H9 (cell line): Measurements from ENCODE around the gene WIPI1. TPM values are rescaled to one million over a fixed set of nuclear protein-coding genes. Genes with fewer than 3 reads are reported as not detected.
A peak's percentile ranks its signal among the peaks of the same experiment; 100 is the strongest.

Source experiments
- DNase-seq: peaks from one replicate; pipeline ENCODE4 v3.0.0-alpha.2; 2017
- H2AFZ ChIP-seq: one replicate; pipeline ENCODE4 v1.6.1; 2013; ENCODE audit warnings: mild to moderate bottlenecking, low read length, control low read depth, moderate library complexity
- H2AK5ac ChIP-seq: 2 replicates; pipeline ENCODE4 v1.6.1; 2013; ENCODE audit warnings: low read length, control low read depth, mixed read lengths; ENCODE audit not compliant: insufficient read length
- H2BK120ac ChIP-seq: one replicate; pipeline ENCODE4 v1.6.1; 2013; ENCODE audit warnings: low read depth, mild to moderate bottlenecking, low read length, control low read depth, inconsistent platforms; ENCODE audit not compliant: poor library complexity, severe bottlenecking
- H2BK12ac ChIP-seq: 2 replicates; pipeline ENCODE4 v1.6.1; 2013; ENCODE audit warnings: low read length, control low read depth, mixed read lengths, low read depth; ENCODE audit not compliant: insufficient read length
- H2BK15ac ChIP-seq: 2 replicates; pipeline ENCODE4 v1.6.1; 2013; ENCODE audit warnings: low read depth, low read length, control low read depth
- H2BK20ac ChIP-seq: one replicate; pipeline ENCODE4 v1.6.1; 2013; ENCODE audit warnings: low read depth, mild to moderate bottlenecking, low read length, control low read depth, inconsistent platforms; ENCODE audit not compliant: poor library complexity, severe bottlenecking
- H2BK5ac ChIP-seq: 2 replicates; pipeline ENCODE4 v1.6.1; 2013; ENCODE audit warnings: low read length, control low read depth, mixed read lengths; ENCODE audit not compliant: insufficient read length
- H3K14ac ChIP-seq: 2 replicates; pipeline ENCODE4 v1.6.1; 2013; ENCODE audit warnings: low read length, control low read depth; ENCODE audit not compliant: insufficient read depth
- H3K18ac ChIP-seq: 2 replicates; pipeline ENCODE4 v1.6.1; 2013; ENCODE audit warnings: low read depth, mild to moderate bottlenecking, mixed read lengths, low read length, control low read depth; ENCODE audit not compliant: insufficient read length
- H3K23ac ChIP-seq: 2 replicates; pipeline ENCODE4 v1.6.1; 2013; ENCODE audit warnings: low read length, control low read depth, mixed read lengths, low read depth; ENCODE audit not compliant: insufficient read length
- H3K23me2 ChIP-seq: 2 replicates; pipeline ENCODE4 v1.6.1; 2013; ENCODE audit warnings: low read depth, mild to moderate bottlenecking, mixed read lengths, low read length, control low read depth; ENCODE audit not compliant: insufficient read length, poor library complexity, severe bottlenecking
- H3K27ac ChIP-seq: 2 replicates; pipeline ENCODE4 v1.5.1; 2013; ENCODE audit warnings: low read length, control low read depth, mixed read lengths, low read depth; ENCODE audit not compliant: insufficient read length
- H3K27me3 ChIP-seq: 2 replicates; pipeline ENCODE4 v1.6.1; 2013; ENCODE audit warnings: low read length, control low read depth, inconsistent platforms; ENCODE audit not compliant: insufficient read depth
- H3K4ac ChIP-seq: 2 replicates; pipeline ENCODE4 v1.6.1; 2013; ENCODE audit warnings: low read depth, mild to moderate bottlenecking, control low read depth, inconsistent platforms, low read length, moderate library complexity
- H3K4me1 ChIP-seq: 2 replicates; pipeline ENCODE4 v1.6.1; 2013; ENCODE audit warnings: low read length, control low read depth, inconsistent platforms; ENCODE audit not compliant: insufficient read depth
- H3K4me2 ChIP-seq: 2 replicates; pipeline ENCODE4 v1.6.1; 2013; ENCODE audit warnings: low read length, control low read depth, mixed read lengths; ENCODE audit not compliant: insufficient read length, insufficient read depth
- H3K56ac ChIP-seq: 2 replicates; pipeline ENCODE4 v1.6.1; 2013; ENCODE audit warnings: low read depth, mild to moderate bottlenecking, mixed read lengths, low read length, control low read depth; ENCODE audit not compliant: insufficient read length
- H3K79me1 ChIP-seq: 2 replicates; pipeline ENCODE4 v1.6.1; 2013; ENCODE audit warnings: low read depth, mild to moderate bottlenecking, moderate library complexity, low read length, control low read depth, inconsistent platforms; ENCODE audit not compliant: insufficient read depth, poor library complexity, severe bottlenecking
- H3K79me2 ChIP-seq: 2 replicates; pipeline ENCODE4 v1.6.1; 2013; ENCODE audit warnings: low read length, control low read depth, inconsistent platforms; ENCODE audit not compliant: insufficient read depth
- H3K9ac ChIP-seq: 2 replicates; pipeline ENCODE4 v1.6.1; 2013; ENCODE audit warnings: low read length, control low read depth, mixed read lengths; ENCODE audit not compliant: insufficient read length; ENCODE audit errors: extremely low read depth
- H3K9me3 ChIP-seq: one replicate; pipeline ENCODE4 v1.6.1; 2013; ENCODE audit warnings: low read depth, low read length, inconsistent platforms; ENCODE audit not compliant: control insufficient read depth
- H3T11ph ChIP-seq: one replicate; pipeline ENCODE4 v1.6.1; 2013; ENCODE audit warnings: mild to moderate bottlenecking, low read length, control low read depth, inconsistent platforms
- H4K20me1 ChIP-seq: one replicate; pipeline ENCODE4 v1.6.1; 2013; ENCODE audit not compliant: control insufficient read depth, insufficient read length, insufficient read depth
- H4K5ac ChIP-seq: 2 replicates; pipeline ENCODE4 v1.6.1; 2013; ENCODE audit warnings: low read depth, mild to moderate bottlenecking, mixed read lengths, low read length, control low read depth; ENCODE audit not compliant: insufficient read length
- H4K8ac ChIP-seq: replicated peaks from 2 replicates; pipeline ENCODE4 v1.6.1; 2013; ENCODE audit warnings: low read length, control low read depth, mixed read lengths, low read depth; ENCODE audit not compliant: insufficient read length
- H4K91ac ChIP-seq: 2 replicates; pipeline ENCODE4 v1.6.1; 2013; ENCODE audit warnings: low read depth, mild to moderate bottlenecking, moderate library complexity, mixed read lengths, low read length, control low read depth; ENCODE audit not compliant: insufficient read length
- H3K27ac Mint-ChIP-seq, 3 experiments: 2 replicates in 2 of 3; 3 replicates in 1 of 3; pipeline ENCODE4 v1.8.0; 2020 to 2021; ENCODE audit warnings: mixed read lengths in 3 of 3, mild to moderate bottlenecking in 1 of 3, moderate library complexity in 1 of 3
- H3K27me3 Mint-ChIP-seq: 2 replicates; pipeline ENCODE4 v1.8.0; 2021; ENCODE audit warnings: low read depth, mild to moderate bottlenecking, moderate library complexity, mixed read lengths
- H3K36me3 Mint-ChIP-seq, 3 experiments: 2 replicates in 2 of 3; 3 replicates in 1 of 3; pipeline ENCODE4 v1.8.0; 2020 to 2021; ENCODE audit warnings: low read depth in 3 of 3, mixed read lengths in 3 of 3; ENCODE audit not compliant: insufficient read depth in 1 of 3
- H3K4me1 Mint-ChIP-seq, 2 experiments: 2 replicates each; pipeline ENCODE4 v1.8.0; 2020; ENCODE audit warnings: mixed read lengths in 2 of 2
- H3K4me3 Mint-ChIP-seq, 2 experiments: 2 replicates in 1 of 2; 3 replicates in 1 of 2; pipeline ENCODE4 v1.8.0; 2020 to 2021; ENCODE audit warnings: mild to moderate bottlenecking in 2 of 2, mixed read lengths in 2 of 2, moderate library complexity in 1 of 2
- H3K9me3 Mint-ChIP-seq, 2 experiments: 2 replicates in 1 of 2; 3 replicates in 1 of 2; pipeline ENCODE4 v1.8.0; 2020; ENCODE audit warnings: mild to moderate bottlenecking in 2 of 2, mixed read lengths in 2 of 2, moderate library complexity in 1 of 2
- CTCF ChIP-seq: fragments of 200-600 bp; sonication (generic); conservative IDR thresholded peaks from 3 replicates; pipeline ENCODE4 v1.8.0; 2021; ENCODE audit warnings: antibody characterized with exemption, mild to moderate bottlenecking
- WGBS: extraction: QIAGEN DNeasy Blood & Tissue Kit; methylation state at CpG from one replicate; pipeline ENCODE4 v1.1.7; 2013; ENCODE audit warnings: missing lambda C conversion rate, low lambda C conversion rate, mixed read lengths; ENCODE audit not compliant: insufficient read length; ENCODE audit errors: extremely low coverage; 5-methylcytosine and 5-hydroxymethylcytosine counted together
- total RNA-seq: library from RNA; stranded (reverse); gene quantifications from 2 replicates; pipeline ENCODE4 v1.2.1, GENCODE V29; 2021

Gene WIPI1
- total RNA-seq, 1 experiment from 2014 or later, result 15.4 TPM

DNA sequence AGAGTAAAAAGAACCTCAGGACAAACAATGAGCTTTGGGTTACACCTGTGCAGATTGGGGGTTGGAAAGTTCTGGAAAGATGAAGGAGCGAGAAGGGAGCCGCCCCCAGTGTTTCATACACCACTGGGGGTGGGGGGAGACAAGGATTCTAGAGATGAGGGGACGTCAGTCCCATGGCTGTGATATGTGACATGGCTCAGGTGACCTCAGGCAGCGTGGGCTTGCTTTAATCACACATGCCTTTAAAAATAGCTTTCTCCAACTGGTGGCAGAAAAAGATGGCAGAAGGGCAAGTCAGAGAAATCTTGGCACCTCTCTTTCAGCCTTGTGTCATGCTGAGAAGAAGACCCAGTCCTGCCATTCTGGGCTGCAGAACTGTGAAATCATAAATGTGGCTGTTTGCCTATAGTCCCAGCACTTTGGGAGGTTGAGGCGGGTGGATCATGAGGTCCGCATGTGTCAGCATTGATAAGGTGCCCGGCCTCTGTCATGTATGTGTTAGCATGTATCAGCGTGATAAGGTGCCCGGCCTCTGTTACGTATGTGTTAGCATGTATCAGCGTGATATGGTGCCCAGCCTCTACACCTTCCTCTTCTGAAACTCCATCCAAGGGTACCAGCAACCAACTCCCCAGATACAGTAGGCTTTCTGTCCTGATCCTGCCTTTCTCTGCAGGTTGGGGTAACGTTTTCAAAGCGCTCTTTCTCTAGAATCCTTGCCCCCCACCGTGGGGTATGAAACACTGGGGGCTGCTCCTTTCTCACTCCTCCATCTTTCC, 25.0 kb downstream of the WIPI1 start:
- no peak overlapping the region for H3K56ac ChIP-seq
- no peak overlapping the region for H2BK5ac ChIP-seq
- H3K27me3 ChIP-seq, result no peaks in the 10 kb centered on the region
- no peaks in the 10 kb centered on the region for H3K79me2 ChIP-seq
- no peak overlapping the region for H3K9ac ChIP-seq
- H3K23ac ChIP-seq, result no peak overlapping the region
- H3K14ac ChIP-seq, result no peak overlapping the region
- peaks cover 13 to 45% (median 33%) of the 10 kb centered on the region in 3 experiments; a peak in 6 of 7 replicates for H3K36me3 Mint-ChIP-seq
- peak; percentile 13; the same call in 1 of the 3 replicates for TF ChIP-seq CTCF
- H2AFZ ChIP-seq, result no peak overlapping the region
- no CpG with 5 or more reads among the region's 14 CpGs for WGBS
- H4K91ac ChIP-seq, result no peak overlapping the region
- H3T11ph ChIP-seq, result no peak overlapping the region
- no peak overlapping the region for H2AK5ac ChIP-seq
- no peaks in the 10 kb centered on the region for H3K27me3 Mint-ChIP-seq
- H2BK12ac ChIP-seq, result no peak overlapping the region
- no peaks in the 10 kb centered on the region for H4K20me1 ChIP-seq
- peaks cover 5 to 9% of the 10 kb centered on the region in 2 experiments for H3K4me1 Mint-ChIP-seq
- no peak overlapping the region for H3K27ac ChIP-seq
- no peak overlapping the region for H2BK120ac ChIP-seq
- H3K9me3 Mint-ChIP-seq, result no peaks in the 10 kb centered on the region
- H3K9me3 ChIP-seq, result no peaks in the 10 kb centered on the region
- no peak overlapping the region for H3K4ac ChIP-seq
- no peak for DNase-seq
- no peaks in the 10 kb centered on the region for H3K23me2 ChIP-seq
- H3K4me1 ChIP-seq, result no peaks in the 10 kb centered on the region
- H3K4me2 ChIP-seq, result no peak overlapping the region
- no peak overlapping the region for H3K4me3 Mint-ChIP-seq
- no peak overlapping the region for H3K18ac ChIP-seq
- H3K79me1 ChIP-seq, result no peaks in the 10 kb centered on the region
- no peak overlapping the region for H2BK15ac ChIP-seq
- H2BK20ac ChIP-seq, result no peak overlapping the region
- H4K8ac ChIP-seq, result no peak overlapping the region
- H4K5ac ChIP-seq, result no peak overlapping the region
- H3K27ac Mint-ChIP-seq, result peak overlapping the region in 1 of 3 experiments; percentile 2; a peak in 1 of 7 replicates
